ENCODE measurements around the gene KCNIP1.

KCNIP1 gene

DNA sequence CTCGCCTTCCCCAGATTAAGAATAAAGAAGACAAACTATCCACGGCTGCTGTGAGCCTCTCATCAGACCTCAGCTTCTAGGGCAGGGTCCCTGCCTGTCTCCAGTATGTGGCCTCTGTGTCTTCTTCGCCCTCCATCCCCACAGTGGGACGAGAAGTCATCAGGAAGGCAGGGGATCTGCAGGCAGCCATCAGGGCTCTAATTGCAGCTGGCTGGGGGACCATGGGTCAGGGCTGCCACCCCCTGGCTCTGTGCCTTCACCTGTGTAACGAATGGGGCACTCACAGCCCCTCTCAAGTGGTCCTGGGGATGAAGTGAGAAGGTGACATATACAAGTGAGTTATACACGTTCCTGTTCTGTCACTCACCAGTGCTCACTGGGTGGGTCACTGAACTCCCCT lies 139.8 kb downstream of the KCNIP1 start:
- H3K4me1 ChIP-seq (ENCODE audit: control insufficient read depth, insufficient read depth, low read length) = peaks cover 12% of the 10 kb centered on the region; the same call in 1 of the 2 replicates
- H3K9ac ChIP-seq (ENCODE audit: low read length) = no peak overlapping the region
- H3K9me3 ChIP-seq (ENCODE audit: control insufficient read depth, insufficient read depth, low read depth, low read length) = no peaks in the 10 kb centered on the region
- H3K36me3 ChIP-seq (ENCODE audit: control insufficient read depth, insufficient read depth, low read length) = no peaks in the 10 kb centered on the region
- no peaks in the 10 kb centered on the region; the same call in 1 of the 2 replicates for H3K27me3 ChIP-seq (ENCODE audit: control insufficient read depth, insufficient read depth, low read length)
- no peak overlapping the region for H3K27ac ChIP-seq (ENCODE audit: low read depth, low read length)
- no peak overlapping the region for H3K4me3 ChIP-seq (ENCODE audit: low read depth, low read length)

DNA sequence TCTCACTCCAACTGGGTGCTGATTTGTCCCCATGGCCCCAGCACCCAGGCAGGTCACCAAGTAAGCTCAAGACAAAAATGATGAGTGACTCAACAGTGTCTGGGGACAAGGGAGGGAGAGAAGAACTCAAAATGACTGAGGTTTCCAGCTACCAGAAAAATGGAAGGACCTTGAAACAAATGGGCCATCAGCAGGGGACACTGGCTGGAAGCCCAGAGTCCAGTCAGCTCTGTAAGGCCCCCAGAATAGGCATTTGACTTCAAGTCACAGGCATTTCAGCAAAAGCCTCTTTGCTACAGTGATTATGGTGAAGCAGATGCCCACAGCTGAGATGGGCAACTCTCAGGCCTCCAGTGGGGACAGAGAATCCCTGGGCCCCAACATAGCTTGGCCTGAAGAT lies 140.7 kb downstream of the KCNIP1 start:
- no peaks in the 10 kb centered on the region for H3K36me3 ChIP-seq (ENCODE audit: control insufficient read depth, insufficient read depth, low read length)
- no peak overlapping the region for H3K4me3 ChIP-seq (ENCODE audit: low read depth, low read length)
- H3K27ac ChIP-seq (ENCODE audit: low read depth, low read length) = no peak overlapping the region
- H3K27me3 ChIP-seq (ENCODE audit: control insufficient read depth, insufficient read depth, low read length) = no peaks in the 10 kb centered on the region; the same call in 1 of the 2 replicates
- peaks cover 5% of the 10 kb centered on the region; the same call in 1 of the 2 replicates for H3K4me1 ChIP-seq (ENCODE audit: control insufficient read depth, insufficient read depth, low read length)
- no peaks in the 10 kb centered on the region for H3K9me3 ChIP-seq (ENCODE audit: control insufficient read depth, insufficient read depth, low read depth, low read length)
- H3K9ac ChIP-seq (ENCODE audit: low read length) = no peak overlapping the region

- no peaks in the 10 kb centered on the region; the same call in 1 of the 2 replicates for H3K27me3 ChIP-seq (ENCODE audit: control insufficient read depth, insufficient read depth, low read length)
- no peak overlapping the region for H3K27ac ChIP-seq (ENCODE audit: low read depth, low read length)
- H3K4me3 ChIP-seq (ENCODE audit: low read depth, low read length) = no peak overlapping the region
- no peak overlapping the region for H3K9ac ChIP-seq (ENCODE audit: low read length)
- no peaks in the 10 kb centered on the region for H3K36me3 ChIP-seq (ENCODE audit: control insufficient read depth, insufficient read depth, low read length)
- peaks cover 5% of the 10 kb centered on the region for H3K4me1 ChIP-seq (ENCODE audit: control insufficient read depth, insufficient read depth, low read length)
- no peaks in the 10 kb centered on the region for H3K9me3 ChIP-seq (ENCODE audit: control insufficient read depth, insufficient read depth, low read depth, low read length)
Measured at GRCh38 chr5:170648541-170648940, 144.7 kb downstream of the KCNIP1 start.

DNA sequence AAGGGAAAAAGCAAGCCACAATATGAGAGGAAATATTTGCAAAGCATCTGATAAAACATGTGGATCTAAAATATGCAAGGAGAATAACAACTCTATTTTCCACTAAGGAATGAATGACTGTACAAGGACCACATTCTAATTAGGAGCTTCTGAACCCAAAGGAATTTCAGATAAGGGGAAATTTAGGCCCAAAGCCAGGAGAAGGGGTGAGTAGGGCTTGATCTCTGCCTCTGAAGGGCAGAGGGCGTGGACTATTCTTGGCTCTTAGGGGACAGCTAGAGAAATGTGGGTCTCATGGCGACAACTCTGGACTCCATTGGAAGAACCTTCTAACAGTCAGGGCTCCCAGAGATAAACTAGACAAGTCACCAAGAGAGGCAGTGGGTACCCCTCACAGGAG lies 147.0 kb downstream of the KCNIP1 start:
- Histone ChIP-seq H3K27ac (ENCODE audit: low read depth, low read length) (no peak overlapping the region), H3K9ac (ENCODE audit: low read length) (no peak overlapping the region), H3K27me3 (ENCODE audit: control insufficient read depth, insufficient read depth, low read length) (no peaks in the 10 kb centered on the region; the same call in 1 of the 2 replicates), H3K9me3 (ENCODE audit: control insufficient read depth, insufficient read depth, low read depth, low read length) (no peaks in the 10 kb centered on the region), H3K4me1 (ENCODE audit: control insufficient read depth, insufficient read depth, low read length) (peaks cover 5% of the 10 kb centered on the region), H3K36me3 (ENCODE audit: control insufficient read depth, insufficient read depth, low read length) (no peaks in the 10 kb centered on the region), H3K4me3 (ENCODE audit: low read depth, low read length) (no peak overlapping the region)

- no peaks in the 10 kb centered on the region; the same call in 1 of the 2 replicates for H3K27me3 ChIP-seq (ENCODE audit: control insufficient read depth, insufficient read depth, low read length)
- no peaks in the 10 kb centered on the region for H3K36me3 ChIP-seq (ENCODE audit: control insufficient read depth, insufficient read depth, low read length)
- no peaks in the 10 kb centered on the region for H3K9me3 ChIP-seq (ENCODE audit: control insufficient read depth, insufficient read depth, low read depth, low read length)
Measured at GRCh38 chr5:170651604-170652277, 147.9 kb downstream of the KCNIP1 start.

DNA sequence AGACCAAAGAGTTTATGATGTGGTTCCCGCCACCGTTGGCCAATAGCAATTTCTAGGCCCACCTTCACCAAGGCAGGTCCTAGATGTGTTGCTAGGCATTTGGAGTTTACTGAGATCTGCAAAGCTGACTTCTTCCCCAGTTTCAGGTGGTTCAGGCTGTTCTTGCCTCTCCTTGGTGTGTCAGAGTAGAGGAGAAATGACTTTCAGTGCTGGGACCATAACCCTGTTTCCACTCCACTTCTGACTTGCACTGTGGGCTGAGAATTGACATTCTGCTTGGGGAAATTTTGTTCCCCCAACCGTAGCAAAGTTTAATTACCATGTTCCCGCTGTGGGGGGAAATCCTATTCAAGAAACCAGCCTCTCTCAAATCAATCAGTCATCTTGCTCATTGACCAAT lies 151.7 kb downstream of the KCNIP1 start:
- H3K4me1 ChIP-seq (ENCODE audit: control insufficient read depth, insufficient read depth, low read length) = peaks cover 5% of the 10 kb centered on the region
- no peak overlapping the region for H3K9ac ChIP-seq (ENCODE audit: low read length)
- H3K4me3 ChIP-seq (ENCODE audit: low read depth, low read length) = no peak overlapping the region
- H3K27ac ChIP-seq (ENCODE audit: low read depth, low read length) = no peak overlapping the region
- H3K36me3 ChIP-seq (ENCODE audit: control insufficient read depth, insufficient read depth, low read length) = no peaks in the 10 kb centered on the region
- no peaks in the 10 kb centered on the region for H3K9me3 ChIP-seq (ENCODE audit: control insufficient read depth, insufficient read depth, low read depth, low read length)
- no peaks in the 10 kb centered on the region for H3K27me3 ChIP-seq (ENCODE audit: control insufficient read depth, insufficient read depth, low read length)

More at GRCh38 chr5:170651604-170652277, 147.9 kb downstream of the KCNIP1 start:
- Histone ChIP-seq H3K27ac (ENCODE audit: low read depth, low read length) (no peak overlapping the region), H3K9ac (ENCODE audit: low read length) (no peak overlapping the region), H3K4me1 (ENCODE audit: control insufficient read depth, insufficient read depth, low read length) (peaks cover 5% of the 10 kb centered on the region), H3K4me3 (ENCODE audit: low read depth, low read length) (no peak overlapping the region)

GRCh38 chr5:170655920-170656319 lies 152.1 kb downstream of the KCNIP1 start:
- H3K36me3 ChIP-seq (ENCODE audit: control insufficient read depth, insufficient read depth, low read length) = no peaks in the 10 kb centered on the region
- no peak overlapping the region for H3K4me3 ChIP-seq (ENCODE audit: low read depth, low read length)

GRCh38 chr5:170656346-170656745 lies 152.5 kb downstream of the KCNIP1 start:
- peaks cover 5% of the 10 kb centered on the region for H3K4me1 ChIP-seq (ENCODE audit: control insufficient read depth, insufficient read depth, low read length)

More at GRCh38 chr5:170655920-170656319, 152.1 kb downstream of the KCNIP1 start:
- Histone ChIP-seq H3K27ac (ENCODE audit: low read depth, low read length) (no peak overlapping the region), H3K9ac (ENCODE audit: low read length) (no peak overlapping the region), H3K9me3 (ENCODE audit: control insufficient read depth, insufficient read depth, low read depth, low read length) (no peaks in the 10 kb centered on the region), H3K4me1 (ENCODE audit: control insufficient read depth, insufficient read depth, low read length) (peaks cover 5% of the 10 kb centered on the region), H3K27me3 (ENCODE audit: control insufficient read depth, insufficient read depth, low read length) (no peaks in the 10 kb centered on the region)

GRCh38 chr5:170660531-170660930 lies 156.7 kb downstream of the KCNIP1 start:
- no peak overlapping the region for H3K4me3 ChIP-seq (ENCODE audit: low read depth, low read length)

More at GRCh38 chr5:170656346-170656745, 152.5 kb downstream of the KCNIP1 start:
- H3K9ac ChIP-seq (ENCODE audit: low read length) = no peak overlapping the region
- H3K27ac ChIP-seq (ENCODE audit: low read depth, low read length) = no peak overlapping the region
- no peak overlapping the region for H3K4me3 ChIP-seq (ENCODE audit: low read depth, low read length)
- H3K27me3 ChIP-seq (ENCODE audit: control insufficient read depth, insufficient read depth, low read length) = no peaks in the 10 kb centered on the region
- no peaks in the 10 kb centered on the region for H3K9me3 ChIP-seq (ENCODE audit: control insufficient read depth, insufficient read depth, low read depth, low read length)
- no peaks in the 10 kb centered on the region for H3K36me3 ChIP-seq (ENCODE audit: control insufficient read depth, insufficient read depth, low read length)

GRCh38 chr5:170662966-170663365 lies 159.1 kb downstream of the KCNIP1 start:
- peaks cover 14% of the 10 kb centered on the region for H3K27me3 ChIP-seq (ENCODE audit: control insufficient read depth, insufficient read depth, low read length)

More at GRCh38 chr5:170660531-170660930, 156.7 kb downstream of the KCNIP1 start:
- H3K4me1 ChIP-seq (ENCODE audit: control insufficient read depth, insufficient read depth, low read length) = no peaks in the 10 kb centered on the region
- no peak overlapping the region for H3K27ac ChIP-seq (ENCODE audit: low read depth, low read length)
- peaks cover 12% of the 10 kb centered on the region for H3K27me3 ChIP-seq (ENCODE audit: control insufficient read depth, insufficient read depth, low read length)
- no peak overlapping the region for H3K9ac ChIP-seq (ENCODE audit: low read length)
- H3K36me3 ChIP-seq (ENCODE audit: control insufficient read depth, insufficient read depth, low read length) = no peaks in the 10 kb centered on the region
- no peaks in the 10 kb centered on the region for H3K9me3 ChIP-seq (ENCODE audit: control insufficient read depth, insufficient read depth, low read depth, low read length)

GRCh38 chr5:170678811-170679210 lies 175.0 kb downstream of the KCNIP1 start:
- Histone ChIP-seq H3K4me3 (ENCODE audit: low read depth, low read length) (no peak overlapping the region), H3K36me3 (ENCODE audit: control insufficient read depth, insufficient read depth, low read length) (no peaks in the 10 kb centered on the region), H3K9ac (ENCODE audit: low read length) (no peak overlapping the region), H3K4me1 (ENCODE audit: control insufficient read depth, insufficient read depth, low read length) (no peaks in the 10 kb centered on the region), H3K9me3 (ENCODE audit: control insufficient read depth, insufficient read depth, low read depth, low read length) (no peaks in the 10 kb centered on the region), H3K27ac (ENCODE audit: low read depth, low read length) (no peak overlapping the region), H3K27me3 (ENCODE audit: control insufficient read depth, insufficient read depth, low read length) (peaks cover 73% of the 10 kb centered on the region)

More at GRCh38 chr5:170662966-170663365, 159.1 kb downstream of the KCNIP1 start:
- no peaks in the 10 kb centered on the region for H3K36me3 ChIP-seq (ENCODE audit: control insufficient read depth, insufficient read depth, low read length)
- H3K9me3 ChIP-seq (ENCODE audit: control insufficient read depth, insufficient read depth, low read depth, low read length) = no peaks in the 10 kb centered on the region
- H3K4me3 ChIP-seq (ENCODE audit: low read depth, low read length) = no peak overlapping the region
- H3K4me1 ChIP-seq (ENCODE audit: control insufficient read depth, insufficient read depth, low read length) = no peaks in the 10 kb centered on the region
- no peak overlapping the region for H3K27ac ChIP-seq (ENCODE audit: low read depth, low read length)
- no peak overlapping the region for H3K9ac ChIP-seq (ENCODE audit: low read length)
